Neural progenitor cell (in vitro differentiated cells): ENCODE results near the gene USF2. TPM values are rescaled to one million over a fixed set of nuclear protein-coding genes. Genes with fewer than 3 reads are reported as not detected.

Experiments
- DNase-seq: peaks from one replicate; pipeline ENCODE4 v3.0.0-alpha.2; 2016; ENCODE audit warnings: low spot score
- H2AFZ ChIP-seq: fragments of 200-600 bp; sonication (generic); replicated peaks from 2 replicates; pipeline ENCODE4 v1.6.1; 2016; ENCODE audit warnings: antibody characterized with exemption
- H3F3A ChIP-seq: fragments of 200-600 bp; sonication (generic); 2 replicates; pipeline ENCODE4 v1.6.1; 2016; ENCODE audit warnings: antibody characterized with exemption, low read depth
- H3K27ac ChIP-seq: fragments of 200-600 bp; sonication (generic); 2 replicates; pipeline ENCODE4 v1.5.1; 2016; ENCODE audit warnings: mild to moderate bottlenecking
- H3K27me3 ChIP-seq: fragments of 200-600 bp; sonication (generic); 2 replicates; pipeline ENCODE4 v1.6.1; 2016; ENCODE audit warnings: mild to moderate bottlenecking, moderate library complexity
- H3K36me3 ChIP-seq: fragments of 200-600 bp; sonication (generic); 2 replicates; pipeline ENCODE4 v1.5.1; 2016
- H3K4me1 ChIP-seq: fragments of 200-600 bp; sonication (generic); 2 replicates; pipeline ENCODE4 v1.6.1; 2016; ENCODE audit warnings: mixed run types
- H3K4me2 ChIP-seq: fragments of 200-600 bp; sonication (generic); 2 replicates; pipeline ENCODE4 v1.6.1; 2016
- H3K4me3 ChIP-seq: fragments of 200-600 bp; sonication (generic); 2 replicates; pipeline ENCODE4 v1.5.1; 2016
- H3K79me2 ChIP-seq: fragments of 200-600 bp; sonication (generic); 2 replicates; pipeline ENCODE4 v1.6.1; 2016; ENCODE audit warnings: low read depth
- H3K9ac ChIP-seq: fragments of 200-600 bp; sonication (generic); 2 replicates; pipeline ENCODE4 v1.6.1; 2016
- H3K9me3 ChIP-seq: fragments of 200-600 bp; sonication (generic); 2 replicates; pipeline ENCODE4 v1.5.1; 2016; ENCODE audit warnings: low read depth
- H4K20me1 ChIP-seq: fragments of 200-600 bp; sonication (generic); 2 replicates; pipeline ENCODE4 v1.6.1; 2016; ENCODE audit warnings: low read depth
- H3K27ac Mint-ChIP-seq: 3 replicates; pipeline ENCODE4 v1.8.0; 2021; ENCODE audit warnings: mixed read lengths
- H3K27me3 Mint-ChIP-seq: 2 replicates; pipeline ENCODE4 v1.8.0; 2022; ENCODE audit warnings: low read depth, mild to moderate bottlenecking, inconsistent platforms, moderate library complexity, mixed read lengths; ENCODE audit not compliant: insufficient read depth
- H3K36me3 Mint-ChIP-seq: 3 replicates; pipeline ENCODE4 v1.8.0; 2021; ENCODE audit warnings: mixed read lengths
- H3K4me1 Mint-ChIP-seq: 3 replicates; pipeline ENCODE4 v1.8.0; 2021; ENCODE audit warnings: mixed read lengths
- H3K4me3 Mint-ChIP-seq: 3 replicates; pipeline ENCODE4 v1.8.0; 2021; ENCODE audit warnings: mild to moderate bottlenecking, moderate library complexity, mixed read lengths
- H3K9me3 Mint-ChIP-seq: 3 replicates; pipeline ENCODE4 v1.8.0; 2020; ENCODE audit warnings: mixed read lengths
- CTCF ChIP-seq: fragments of 200-600 bp; sonication (generic); IDR thresholded peaks from 2 replicates; pipeline ENCODE4 v1.5.1; 2017; ENCODE audit warnings: antibody characterized with exemption, mild to moderate bottlenecking
- EZH2 ChIP-seq: fragments of 200-600 bp; sonication (generic); IDR thresholded peaks from 2 replicates; pipeline ENCODE4 v1.6.1; 2017; ENCODE audit warnings: antibody characterized with exemption, mild to moderate bottlenecking, moderate library complexity
- EZH2phosphoT487 ChIP-seq: fragments of 200-600 bp; sonication (generic); IDR thresholded peaks from 2 replicates; pipeline ENCODE4 v1.6.1; 2017; ENCODE audit warnings: antibody characterized with exemption
- total RNA-seq: library from RNA; depleted of rRNA; stranded (reverse); fragments of >200 nt; gene quantifications from 2 replicates; pipeline ENCODE4 v1.2.3, GENCODE V29; 2015; ENCODE audit warnings: low replicate concordance

USF2 gene
- total RNA-seq, 1 donor from 2014 or later = 46.8 TPM

DNA sequence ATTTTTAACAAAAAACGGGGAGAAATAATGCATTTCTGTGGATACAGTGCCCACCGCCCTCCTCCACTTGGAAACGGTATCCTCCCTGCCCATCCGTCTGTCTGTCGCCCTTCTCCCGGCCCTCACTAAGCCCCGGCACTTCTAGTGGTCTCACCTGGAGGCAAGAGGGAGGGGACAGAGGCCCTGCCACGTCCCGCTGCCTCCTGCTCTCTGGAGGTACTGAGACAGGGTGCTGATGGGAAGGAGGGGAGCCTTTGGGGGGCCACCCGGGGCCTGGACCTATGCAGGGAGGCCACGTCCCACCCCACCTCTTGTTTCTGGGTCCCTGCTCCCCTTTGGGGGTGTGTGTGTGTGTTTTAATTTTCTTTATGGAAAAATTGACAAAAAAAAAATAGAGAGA, 10.6 kb downstream of the USF2 start:
- Histone ChIP-seq H3K36me3 (no peaks in the 10 kb centered on the region), H3K9ac (no peak overlapping the region), H3K4me3 (no peak overlapping the region), H3K9me3 (no peaks in the 10 kb centered on the region), H3F3A (no peaks in the 10 kb centered on the region), H2AFZ (no peak overlapping the region), H3K79me2 (no peaks in the 10 kb centered on the region), H3K4me1 (no peaks in the 10 kb centered on the region), H3K27me3 (no peaks in the 10 kb centered on the region), H3K4me2 (no peak overlapping the region), H4K20me1 (peaks cover 6% of the 10 kb centered on the region), H3K27ac (no peak overlapping the region)
- no peaks in the 10 kb centered on the region for H3K4me1 Mint-ChIP-seq
- TF ChIP-seq EZH2phosphoT487 (no peak), EZH2 (no peak), CTCF (no peak)
- peaks cover 16% of the 10 kb centered on the region for H3K36me3 Mint-ChIP-seq
- H3K27ac Mint-ChIP-seq = no peak overlapping the region
- no peaks in the 10 kb centered on the region for H3K9me3 Mint-ChIP-seq
- peaks cover 14% of the 10 kb centered on the region for H3K27me3 Mint-ChIP-seq
- H3K4me3 Mint-ChIP-seq = no peak overlapping the region
- DNase-seq = no peak

- no peak for TF ChIP-seq CTCF
- no peak for TF ChIP-seq EZH2
- TF ChIP-seq EZH2phosphoT487 = no peak
- no peaks in the 10 kb centered on the region for H3K4me1 ChIP-seq
- no peaks in the 10 kb centered on the region for H3F3A ChIP-seq
- H3K36me3 Mint-ChIP-seq = peaks cover 16% of the 10 kb centered on the region
- peaks cover 14% of the 10 kb centered on the region for H3K27me3 Mint-ChIP-seq
- no peak overlapping the region for H3K4me3 ChIP-seq
- no peak overlapping the region for H3K27ac ChIP-seq
- no peak for DNase-seq
- H3K9me3 ChIP-seq = no peaks in the 10 kb centered on the region
- H4K20me1 ChIP-seq = no peaks in the 10 kb centered on the region
- H2AFZ ChIP-seq = no peak overlapping the region
- no peaks in the 10 kb centered on the region for H3K27me3 ChIP-seq
- H3K9ac ChIP-seq = no peak overlapping the region
- peak overlapping the region; percentile 60 for H3K27ac Mint-ChIP-seq
- H3K36me3 ChIP-seq = no peaks in the 10 kb centered on the region
- peaks cover 2% of the 10 kb centered on the region for H3K4me1 Mint-ChIP-seq
- no peaks in the 10 kb centered on the region for H3K9me3 Mint-ChIP-seq
- H3K4me2 ChIP-seq = no peak overlapping the region
- no peak overlapping the region for H3K4me3 Mint-ChIP-seq
- no peaks in the 10 kb centered on the region for H3K79me2 ChIP-seq
These were observed 11.4 kb downstream of the USF2 start for GRCh38 chr19:35279985-35280821.

GRCh38 chr19:35281303-35281702, 12.5 kb downstream of the USF2 start:
- Mint-ChIP-seq H3K27me3 (peaks cover 14% of the 10 kb centered on the region), H3K36me3 (peaks cover 8% of the 10 kb centered on the region), H3K27ac (peak overlapping the region; percentile 85), H3K4me1 (peaks cover 4% of the 10 kb centered on the region), H3K9me3 (no peaks in the 10 kb centered on the region), H3K4me3 (no peak overlapping the region)
- no peaks in the 10 kb centered on the region for H4K20me1 ChIP-seq
- no peaks in the 10 kb centered on the region for H3K9me3 ChIP-seq
- H3K36me3 ChIP-seq = no peaks in the 10 kb centered on the region
- no peak for DNase-seq
- H3K4me2 ChIP-seq = no peak overlapping the region
- H3K9ac ChIP-seq = no peak overlapping the region
- H2AFZ ChIP-seq = no peak overlapping the region
- no peaks in the 10 kb centered on the region for H3K27me3 ChIP-seq
- H3K4me1 ChIP-seq = no peaks in the 10 kb centered on the region
- TF ChIP-seq CTCF = no peak
- TF ChIP-seq EZH2 = no peak
- no peak for TF ChIP-seq EZH2phosphoT487
- H3K27ac ChIP-seq = no peak overlapping the region
- H3K4me3 ChIP-seq = no peak overlapping the region
- no peaks in the 10 kb centered on the region for H3F3A ChIP-seq
- no peaks in the 10 kb centered on the region for H3K79me2 ChIP-seq
